Measurements from ENCODE around the gene CDHR1.

CDHR1 gene

GRCh38 chr10:84263716-84264115 lies 69.4 kb downstream of the CDHR1 start:
- TF ChIP-seq CTCF (IDR thresholded peaks at IDR 0.05) = no peak

DNA sequence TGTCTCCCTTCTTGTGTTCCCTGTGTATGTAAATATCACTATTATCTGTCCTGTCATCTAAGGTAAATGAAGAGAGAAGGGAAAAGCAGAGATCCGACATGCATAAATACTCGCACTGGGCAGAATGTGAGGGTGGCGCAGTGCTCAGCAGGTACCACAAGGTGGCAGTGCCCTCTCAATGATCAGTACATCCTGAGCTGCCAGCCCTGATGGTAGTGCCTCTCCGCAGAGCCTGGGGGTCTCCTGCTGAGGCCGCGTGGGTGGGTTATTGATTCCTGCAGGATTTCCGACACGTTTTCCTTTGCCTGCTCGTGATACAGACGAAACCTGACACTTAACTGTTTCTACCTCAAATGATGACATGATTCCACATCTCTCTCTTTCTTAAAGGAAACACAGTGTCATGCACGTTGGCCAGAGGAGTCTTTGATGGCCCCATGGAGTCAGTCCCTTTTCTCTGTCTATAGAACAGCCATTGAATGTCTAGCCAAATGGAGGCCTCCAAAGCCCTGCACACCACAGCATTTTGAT lies 70.3 kb downstream of the CDHR1 start:
- TF ChIP-seq CTCF (IDR thresholded peaks at IDR 0.05) = peak; percentile 97

DNA sequence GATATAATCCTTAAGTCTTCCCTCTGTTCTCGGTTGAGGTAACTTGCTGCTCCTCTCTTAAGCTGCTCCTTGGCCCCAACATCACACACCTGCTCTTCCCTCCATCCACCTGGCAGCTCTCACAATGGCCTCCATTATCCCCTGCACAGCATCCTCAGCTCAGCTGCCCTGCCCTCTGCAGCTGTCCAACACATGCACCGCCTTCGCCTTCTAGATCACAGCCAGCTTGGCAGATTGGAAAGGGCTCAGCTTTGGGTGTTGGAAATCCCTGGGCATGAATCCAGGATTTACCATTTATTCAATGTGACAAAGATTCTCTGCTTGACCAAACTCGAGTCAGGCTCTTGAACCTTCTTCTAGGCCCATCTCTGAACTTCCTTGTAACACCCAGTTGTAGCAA lies 71.1 kb downstream of the CDHR1 start:
- TF ChIP-seq CTCF (IDR thresholded peaks at IDR 0.05) = no peak

DNA sequence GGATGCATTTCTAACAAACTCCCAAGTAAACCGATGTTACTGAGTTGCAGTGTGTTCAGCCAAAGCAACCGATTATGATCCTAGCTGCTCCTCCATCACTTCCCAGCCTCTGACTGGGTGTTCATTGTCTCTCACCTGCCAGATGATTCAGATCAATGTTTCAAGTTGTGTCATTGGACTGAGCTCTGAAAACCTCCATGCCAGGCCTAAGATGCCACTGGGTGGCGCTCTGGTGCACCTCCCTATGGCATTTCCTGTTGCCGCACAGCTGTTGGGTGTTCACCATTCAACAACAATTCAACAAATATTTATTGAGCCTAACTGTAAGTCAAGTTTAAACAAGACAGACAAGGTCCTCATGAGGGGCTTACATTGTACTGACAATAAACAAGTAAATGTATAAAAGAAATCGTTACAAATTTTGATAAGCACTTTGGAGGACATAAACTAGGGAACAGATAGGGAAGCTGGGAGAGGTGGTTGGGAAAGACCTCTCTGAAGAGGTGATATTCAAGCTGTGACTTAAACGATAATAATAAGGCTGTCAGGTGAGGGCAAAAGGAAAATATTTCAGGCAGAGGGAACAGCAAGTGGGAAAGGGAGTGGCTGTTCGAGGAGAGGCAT lies 73.3 kb downstream of the CDHR1 start:
- TF ChIP-seq CTCF (IDR thresholded peaks at IDR 0.05) = peak; percentile 64

DNA sequence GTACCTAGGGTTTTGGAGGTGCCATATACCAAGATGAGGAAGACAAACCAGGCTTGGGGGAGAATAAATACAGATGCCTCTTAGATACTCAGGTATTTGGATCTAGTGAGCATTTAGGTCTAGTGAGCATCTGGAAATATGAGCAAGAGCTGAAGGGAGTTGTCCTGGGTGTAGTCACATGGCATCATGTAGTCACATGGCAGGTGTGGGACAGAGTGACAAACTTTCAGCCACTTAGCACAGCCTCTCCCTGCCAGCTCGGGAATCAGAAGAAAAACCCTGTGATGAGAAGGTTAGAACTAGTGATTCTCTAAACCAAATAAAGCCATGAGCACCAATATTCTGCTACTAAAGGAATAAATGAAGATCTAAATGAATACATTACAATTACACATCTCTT lies 74.8 kb downstream of the CDHR1 start:
- TF ChIP-seq CTCF (IDR thresholded peaks at IDR 0.05) = no peak
